CD14-positive monocyte (primary cell): ENCODE results near the gene DCPS. TPM values are rescaled to one million over a fixed set of nuclear protein-coding genes. Genes with fewer than 3 reads are reported as not detected.

Experiments used
- DNase-seq, 3 donors: peaks; one replicate each; pipeline ENCODE4 v3.0.0-alpha.2; 2011 to 2022
- H2AFZ ChIP-seq: 2 replicates; pipeline ENCODE4 v1.6.0; 2012; ENCODE audit warnings: mild to moderate bottlenecking, low read depth, low read length, inconsistent platforms; ENCODE audit not compliant: insufficient read depth, poor library complexity, severe bottlenecking
- H3K27ac ChIP-seq, 2 donors: 1 replicate in 1 of 2; 2 replicates in 1 of 2; pipeline ENCODE4 v1.5.1; 2012 to 2013; ENCODE audit warnings: low read length in 2 of 2, control low read depth in 1 of 2, inconsistent platforms in 1 of 2, low read depth in 1 of 2, mild to moderate bottlenecking in 1 of 2
- H3K27me3 ChIP-seq, 2 donors: one replicate each; pipeline versions ENCODE4 v1.6.0 to v1.6.1; 2011 to 2013; ENCODE audit warnings: low read length in 2 of 2; ENCODE audit not compliant: control insufficient read depth in 2 of 2, insufficient read depth in 2 of 2
- H3K36me3 ChIP-seq, 2 donors: replicated peaks in 1 of 2; 1 replicate in 1 of 2; 2 replicates in 1 of 2; pipeline versions ENCODE4 v1.5.1 to v1.6.1; 2012 to 2013; ENCODE audit warnings: low read length in 2 of 2, control low read depth in 1 of 2, inconsistent platforms in 1 of 2, mild to moderate bottlenecking in 1 of 2; ENCODE audit not compliant: insufficient read depth in 2 of 2, control insufficient read depth in 1 of 2
- H3K4me1 ChIP-seq, 2 donors: 1 replicate in 1 of 2; 2 replicates in 1 of 2; pipeline versions ENCODE4 v1.5.1 to v1.6.1; 2012 to 2013; ENCODE audit warnings: low read length in 2 of 2, control low read depth in 1 of 2, inconsistent platforms in 1 of 2, mild to moderate bottlenecking in 1 of 2, moderate library complexity in 1 of 2; ENCODE audit not compliant: insufficient read depth in 2 of 2, control insufficient read depth in 1 of 2
- H3K4me2 ChIP-seq: replicated peaks from 2 replicates; pipeline ENCODE3; 2012; ENCODE audit warnings: low read length, moderate library complexity, mild to moderate bottlenecking; ENCODE audit not compliant: poor library complexity, severe bottlenecking; ENCODE audit errors: extremely low read depth
- H3K4me3 ChIP-seq, 3 experiments: fragments of 200-600 bp in 1 of 3; sonication (generic) in 1 of 3; replicated peaks in 1 of 3; 1 replicate in 2 of 3; 2 replicates in 1 of 3; pipeline ENCODE4 v1.5.1; 2011 to 2013; ENCODE audit warnings: low read length in 3 of 3, mild to moderate bottlenecking in 3 of 3, control low read depth in 2 of 3, low read depth in 2 of 3, inconsistent platforms in 1 of 3, moderate library complexity in 1 of 3
- H3K79me2 ChIP-seq: 2 replicates; pipeline ENCODE4 v1.6.0; 2012; ENCODE audit warnings: mild to moderate bottlenecking, control low read depth, inconsistent platforms, low read length, moderate library complexity; ENCODE audit not compliant: insufficient read depth
- H3K9ac ChIP-seq: 2 replicates; pipeline ENCODE4 v1.6.0; 2017; ENCODE audit warnings: low read length, mild to moderate bottlenecking; ENCODE audit not compliant: insufficient read depth, poor library complexity, severe bottlenecking
- H3K9me3 ChIP-seq, 2 donors: replicated peaks in 1 of 2; 1 replicate in 1 of 2; 2 replicates in 1 of 2; pipeline versions ENCODE4 v1.5.1 to v1.6.1; 2012 to 2013; ENCODE audit warnings: low read length in 2 of 2, control low read depth in 1 of 2; ENCODE audit not compliant: control insufficient read depth in 1 of 2, insufficient read depth in 1 of 2
- H4K20me1 ChIP-seq: 2 replicates; pipeline ENCODE4 v1.6.0; 2012; ENCODE audit warnings: mild to moderate bottlenecking, low read length, control low read depth, moderate library complexity; ENCODE audit not compliant: insufficient read depth
- H3K27ac Mint-ChIP-seq, 7 donors: one replicate each; pipeline ENCODE4 v1.8.0; 2020; ENCODE audit warnings: mild to moderate bottlenecking in 7 of 7, mixed read lengths in 7 of 7, moderate library complexity in 6 of 7, inconsistent platforms in 2 of 7
- H3K27me3 Mint-ChIP-seq, 3 donors: one replicate each; pipeline ENCODE4 v1.8.0; 2021 to 2022; ENCODE audit warnings: low read depth in 3 of 3, mild to moderate bottlenecking in 3 of 3, mixed read lengths in 3 of 3, moderate library complexity in 3 of 3, inconsistent platforms in 1 of 3
- H3K36me3 Mint-ChIP-seq, 2 donors: one replicate each; pipeline ENCODE4 v1.8.0; 2020; ENCODE audit warnings: mixed read lengths in 2 of 2, inconsistent platforms in 1 of 2, mild to moderate bottlenecking in 1 of 2
- H3K4me1 Mint-ChIP-seq: one replicate; pipeline ENCODE4 v1.8.0; 2020; ENCODE audit warnings: mild to moderate bottlenecking, mixed read lengths
- H3K4me3 Mint-ChIP-seq, 2 donors: one replicate each; pipeline ENCODE4 v1.8.0; 2020; ENCODE audit warnings: mild to moderate bottlenecking in 2 of 2, mixed read lengths in 2 of 2, moderate library complexity in 1 of 2
- H3K9me3 Mint-ChIP-seq, 7 donors: one replicate each; pipeline ENCODE4 v1.8.0; 2020 to 2022; ENCODE audit warnings: mixed read lengths in 7 of 7, mild to moderate bottlenecking in 6 of 7, moderate library complexity in 6 of 7, inconsistent platforms in 2 of 7
- CTCF ChIP-seq: fragments of 200-600 bp; IDR thresholded peaks from one replicate; pipeline ENCODE4 v1.8.0; 2022; ENCODE audit warnings: antibody characterized with exemption, mild to moderate bottlenecking
- WGBS: methylation state at CpG from one replicate; pipeline ENCODE4 v1.1.5; 2013; ENCODE audit warnings: missing lambda C conversion rate; ENCODE audit not compliant: insufficient coverage; 5-methylcytosine and 5-hydroxymethylcytosine counted together
- intact Hi-C, 2 donors: fragments of 100-400 bp; cut with micrococcal nuclease; formaldehyde crosslinking; loops; one replicate each; pipeline versions ENCODE4 v1.15.0 to v1.15.1; 2023
- polyA plus RNA-seq, 3 donors: library from polyadenylated mRNA; depleted of rRNA in 1 of 3; unstranded in 2 of 3; stranded (reverse) in 1 of 3; fragments of 300-500 nt in 2 of 3; fragments of >200 nt in 1 of 3; fragmentation: Illumina TruSeq in 2 of 3; gene quantifications; 1 replicate in 2 of 3; 2 replicates in 1 of 3; pipeline ENCODE4 v1.2.3, GENCODE V29; 2012 to 2021

The DCPS gene
- polyA plus RNA-seq, 3 donors = 26.3 to 30.7 (median 30.4) TPM

GRCh38 chr11:126360049-126360446 lies 56.2 kb downstream of the DCPS start:
- intact Hi-C loops = no loop called here
- H3K36me3 ChIP-seq = no peaks in the 10 kb centered on the region
- peaks cover 7% of the 10 kb centered on the region for H4K20me1 ChIP-seq
- no peak overlapping the region for H3K9ac ChIP-seq
- Mint-ChIP-seq H3K4me1 (peaks cover 50% of the 10 kb centered on the region), H3K9me3 (no peaks in the 10 kb centered on the region), H3K4me3 (no peak overlapping the region), H3K36me3 (peaks cover 6 to 10% of the 10 kb centered on the region in 2 donors), H3K27me3 (peaks cover 0 to 7% (median 5%) of the 10 kb centered on the region in 3 donors), H3K27ac (peak overlapping the region in 1 of 7 donors; percentile 26)
- H3K4me2 ChIP-seq = no peak overlapping the region
- H3K27me3 ChIP-seq = no peaks in the 10 kb centered on the region
- no peak overlapping the region for H2AFZ ChIP-seq
- H3K27ac ChIP-seq = no peak overlapping the region
- H3K4me3 ChIP-seq = no peak overlapping the region
- peaks cover 70% of the 10 kb centered on the region for H3K79me2 ChIP-seq
- DNase-seq = no peak
- H3K9me3 ChIP-seq = no peaks in the 10 kb centered on the region
- H3K4me1 ChIP-seq = peaks cover 36 to 41% of the 10 kb centered on the region in 2 donors
- no peak for TF ChIP-seq CTCF
- WGBS = 85% methylated on average over 7 of the region's 8 CpGs

- Mint-ChIP-seq H3K9me3 (no peaks in the 10 kb centered on the region), H3K4me1 (peaks cover 50% of the 10 kb centered on the region), H3K36me3 (peaks cover 6 to 10% of the 10 kb centered on the region in 2 donors), H3K27ac (peak overlapping the region in 1 of 7 donors; percentile 46), H3K4me3 (no peak overlapping the region), H3K27me3 (peaks cover 0 to 5% (median 3%) of the 10 kb centered on the region in 3 donors)
- no peak for TF ChIP-seq CTCF
- Histone ChIP-seq H3K9me3 (no peaks in the 10 kb centered on the region), H3K9ac (no peak overlapping the region), H3K79me2 (peaks cover 69% of the 10 kb centered on the region), H3K27ac (no peak overlapping the region), H4K20me1 (peaks cover 7% of the 10 kb centered on the region), H3K36me3 (no peaks in the 10 kb centered on the region), H3K4me3 (no peak overlapping the region), H3K27me3 (no peaks in the 10 kb centered on the region), H3K4me1 (peaks cover 31 to 38% of the 10 kb centered on the region in 2 donors), H3K4me2 (no peak overlapping the region), H2AFZ (no peak overlapping the region)
- no peak for DNase-seq
- intact Hi-C loops = no loop called here
- WGBS = 94% methylated on average over 2 of the region's 5 CpGs
Measured at GRCh38 chr11:126361400-126361799, 57.5 kb downstream of the DCPS start.
